HG02938 (cell line): ENCODE results near the gene TCF21.
A peak's percentile ranks its signal among the peaks of the same experiment; 100 is the strongest.
"Not testable (repeated sequence)": the region's sequence is repeated elsewhere in the genome, so short reads cannot be mapped to it uniquely, and the experiment has no call there.

Experiments used
- ATAC-seq: cut with Tn5 transposase; IDR thresholded peaks from one replicate; pipeline ENCODE4 v1.9.1; 2021; ENCODE audit warnings: mild to moderate bottlenecking, moderate library complexity; ENCODE audit not compliant: unreplicated experiment

TCF21 gene

GRCh38 chr6:133921249-133921859 is 32.4 kb downstream of the TCF21 start:
- ATAC-seq = peak; percentile 69

- peak; percentile 77 for ATAC-seq
Measured at GRCh38 chr6:133923938-133924593, 35.2 kb downstream of the TCF21 start.

DNA sequence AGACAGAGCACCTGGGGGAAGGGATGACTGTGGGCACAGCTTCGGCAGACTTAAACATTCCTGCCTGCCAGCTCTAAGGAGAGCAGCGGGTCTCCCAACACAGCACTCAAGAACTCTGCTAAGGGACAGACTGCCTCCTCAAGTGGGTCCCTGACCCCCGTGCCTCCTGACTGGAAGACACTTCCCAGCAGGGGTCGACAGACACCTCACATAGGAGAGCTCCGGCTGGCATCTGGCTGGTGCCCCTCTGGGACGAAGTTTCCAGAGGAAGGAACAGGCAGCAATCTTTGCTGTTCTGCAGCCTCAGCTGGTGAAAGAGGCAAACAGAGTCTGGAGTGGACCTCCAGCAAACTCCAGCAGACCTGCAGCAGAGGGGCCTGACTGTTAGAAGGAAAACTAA is 42.3 kb downstream of the TCF21 start:
- not testable (repeated sequence) for ATAC-seq

GRCh38 chr6:133936352-133936751 is 47.4 kb downstream of the TCF21 start:
- ATAC-seq = not testable (repeated sequence)

DNA sequence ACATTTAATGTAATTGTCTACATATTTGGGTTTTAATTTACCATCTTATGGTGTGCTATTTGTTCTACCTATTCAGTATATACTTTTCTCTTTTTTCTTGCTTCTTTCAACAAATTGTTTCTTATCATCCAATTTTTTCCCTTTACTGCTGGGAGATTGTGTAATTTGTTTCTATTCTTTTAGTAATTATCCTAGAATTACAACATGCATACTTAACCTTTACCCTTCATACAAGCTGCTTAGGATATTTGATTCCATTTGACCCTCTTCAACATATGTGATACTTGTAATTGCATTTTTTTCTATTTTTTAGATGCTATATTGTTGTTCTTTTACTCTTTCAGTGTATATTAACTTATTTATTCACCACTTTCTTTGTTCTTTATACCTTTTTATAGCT is 49.0 kb downstream of the TCF21 start:
- no peak for ATAC-seq

GRCh38 chr6:133938533-133938932 is 49.6 kb downstream of the TCF21 start:
- ATAC-seq = no peak

DNA sequence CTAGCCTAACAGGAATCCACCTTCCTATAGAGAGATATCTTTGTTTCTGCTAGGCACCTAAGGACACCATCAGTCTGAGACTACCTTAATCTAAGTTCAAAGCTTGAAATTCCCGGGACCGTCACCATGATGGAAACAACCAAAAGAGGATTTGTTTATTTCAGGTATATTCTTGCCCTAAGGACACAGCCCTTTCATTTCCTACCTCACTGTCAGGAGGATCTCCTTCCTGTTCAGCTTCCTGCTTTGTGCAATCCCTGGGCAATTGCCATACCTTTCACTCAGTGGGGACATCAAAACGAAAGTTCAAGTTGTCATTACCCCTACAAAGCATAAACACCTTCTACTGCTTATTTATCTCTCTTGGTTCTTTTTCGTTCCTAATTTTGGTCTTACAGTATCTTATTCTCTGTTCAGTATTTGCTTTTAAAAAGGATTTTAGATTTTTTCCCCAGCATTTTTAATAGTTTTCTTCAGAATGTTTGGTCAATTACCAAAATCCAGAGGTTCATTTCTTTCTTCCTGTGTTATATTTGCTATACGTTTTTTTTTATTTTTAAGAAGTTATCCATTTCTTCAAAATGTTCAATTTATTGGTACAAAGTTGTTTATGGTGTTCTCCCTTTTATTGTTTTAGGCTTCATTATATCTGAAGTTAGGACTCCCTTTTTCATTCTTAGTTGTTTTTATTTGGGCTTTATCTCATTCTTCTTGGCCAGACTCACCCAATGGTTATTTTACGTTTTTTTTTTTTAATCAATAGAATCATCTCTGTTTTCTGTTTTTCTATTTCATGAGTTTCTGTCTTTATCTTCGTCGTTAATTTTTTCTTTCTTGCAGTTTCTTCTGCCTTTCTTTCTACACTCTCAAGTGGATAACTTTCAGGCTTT is 51.1 kb downstream of the TCF21 start:
- no peak for ATAC-seq
